SU-DHL-6 (cell line): ENCODE measurements around the gene CDKN3.

Experiments
- EZH2phosphoT487 ChIP-seq: fragments of 200-600 bp; sonication (generic), shearing (Covaris generic); conservative IDR thresholded peaks from 2 replicates; pipeline ENCODE4 v1.6.1; 2018; ENCODE audit warnings: mild to moderate bottlenecking, antibody characterized with exemption, low read length, moderate library complexity, mixed read lengths
- TF ChIP-seq, protein P1 (sequence below): fragments of 200-600 bp; sonication (generic); IDR thresholded peaks from one replicate; pipeline ENCODE4 v1.5.1; 2017; ENCODE audit warnings: antibody characterized with exemption, mild to moderate bottlenecking, low read length, moderate library complexity; ENCODE audit not compliant: insufficient read depth, poor library complexity, severe bottlenecking

DNA sequence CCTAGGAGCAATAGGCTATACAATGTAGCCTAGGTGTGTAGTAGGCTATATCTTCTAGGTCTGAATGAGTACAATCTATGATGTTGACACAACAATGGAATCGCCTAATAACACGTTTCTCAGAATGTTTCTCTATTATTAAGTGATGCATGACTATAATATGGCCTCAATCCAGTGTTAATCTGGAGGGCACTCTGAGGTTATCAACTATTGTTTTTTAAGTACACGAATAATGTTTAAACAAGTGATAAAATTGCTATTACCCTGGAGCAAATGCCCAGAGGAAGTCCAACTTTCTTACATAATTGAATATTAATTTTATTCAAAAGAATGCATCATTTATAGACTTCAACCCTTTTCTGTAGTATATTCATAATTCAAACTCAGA lies 60.8 kb downstream of the CDKN3 start:
- TF ChIP-seq, protein P1, sequence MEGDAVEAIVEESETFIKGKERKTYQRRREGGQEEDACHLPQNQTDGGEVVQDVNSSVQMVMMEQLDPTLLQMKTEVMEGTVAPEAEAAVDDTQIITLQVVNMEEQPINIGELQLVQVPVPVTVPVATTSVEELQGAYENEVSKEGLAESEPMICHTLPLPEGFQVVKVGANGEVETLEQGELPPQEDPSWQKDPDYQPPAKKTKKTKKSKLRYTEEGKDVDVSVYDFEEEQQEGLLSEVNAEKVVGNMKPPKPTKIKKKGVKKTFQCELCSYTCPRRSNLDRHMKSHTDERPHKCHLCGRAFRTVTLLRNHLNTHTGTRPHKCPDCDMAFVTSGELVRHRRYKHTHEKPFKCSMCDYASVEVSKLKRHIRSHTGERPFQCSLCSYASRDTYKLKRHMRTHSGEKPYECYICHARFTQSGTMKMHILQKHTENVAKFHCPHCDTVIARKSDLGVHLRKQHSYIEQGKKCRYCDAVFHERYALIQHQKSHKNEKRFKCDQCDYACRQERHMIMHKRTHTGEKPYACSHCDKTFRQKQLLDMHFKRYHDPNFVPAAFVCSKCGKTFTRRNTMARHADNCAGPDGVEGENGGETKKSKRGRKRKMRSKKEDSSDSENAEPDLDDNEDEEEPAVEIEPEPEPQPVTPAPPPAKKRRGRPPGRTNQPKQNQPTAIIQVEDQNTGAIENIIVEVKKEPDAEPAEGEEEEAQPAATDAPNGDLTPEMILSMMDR: no peak
- TF ChIP-seq EZH2phosphoT487: no peak
